ENCODE measurements around the gene CETN1.

Gene CETN1

GRCh38 chr18:580154-580553, at the start of gene CETN1:
Gene CETN1, plus strand, starts transcription at chr18:580380. Its CDS starts 29 bp downstream, at chr18:580409.
- Mint-ChIP-seq H3K36me3 (no peaks in the 10 kb centered on the region), H3K4me3 (no peak within 1 kb of the TSS), H3K9me3 (no peaks in the 10 kb centered on the region), H3K27ac (no peak within 1 kb of the TSS), H3K4me1 (no peaks in the 10 kb centered on the region), H3K27me3 (peaks cover 8% of the 10 kb centered on the region)
- DNase-seq: no peak
- CTCF ChIA-PET: no interaction called here

- CTCF ChIA-PET: no interaction called here
- Mint-ChIP-seq H3K27me3 (no peaks in the 10 kb centered on the region), H3K4me3 (no peak overlapping the region), H3K27ac (no peak overlapping the region), H3K36me3 (no peaks in the 10 kb centered on the region), H3K9me3 (no peaks in the 10 kb centered on the region), H3K4me1 (no peaks in the 10 kb centered on the region)
- DNase-seq: no peak
Measured at GRCh38 chr18:532018-532417, 48.2 kb upstream of the CETN1 start.

DNA sequence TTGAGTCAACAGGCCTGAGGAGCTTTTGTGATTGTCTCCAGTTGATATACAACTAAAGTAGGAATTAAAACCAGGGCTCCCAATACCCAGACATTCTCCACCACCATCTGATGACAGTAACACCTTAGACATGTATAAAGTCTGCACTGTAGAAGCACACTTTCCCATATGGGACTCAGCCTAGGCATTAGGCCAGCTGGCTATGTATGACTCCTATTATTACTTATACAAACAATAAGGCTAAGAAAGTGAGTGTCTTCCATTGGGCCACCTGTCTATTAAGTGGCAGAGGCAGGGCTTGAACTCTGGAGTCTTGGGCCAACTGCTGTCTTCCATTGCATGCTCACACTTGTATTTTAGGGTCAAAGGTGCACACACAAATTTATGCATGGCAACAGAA, 47.5 kb upstream of the CETN1 start:
- H3K9me3 Mint-ChIP-seq: no peaks in the 10 kb centered on the region
- no peak for DNase-seq
- no peaks in the 10 kb centered on the region for H3K27me3 Mint-ChIP-seq
- no peak overlapping the region for H3K4me3 Mint-ChIP-seq
- no peaks in the 10 kb centered on the region for H3K4me1 Mint-ChIP-seq
- H3K36me3 Mint-ChIP-seq: no peaks in the 10 kb centered on the region
- CTCF ChIA-PET: no interaction called here
- H3K27ac Mint-ChIP-seq: no peak overlapping the region

GRCh38 chr18:533995-534601, 46.1 kb upstream of the CETN1 start:
- no peaks in the 10 kb centered on the region for H3K36me3 Mint-ChIP-seq
- no peaks in the 10 kb centered on the region for H3K27me3 Mint-ChIP-seq
- CTCF ChIA-PET: no interaction called here
- DNase-seq: no peak
- no peak overlapping the region for H3K27ac Mint-ChIP-seq
- no peaks in the 10 kb centered on the region for H3K9me3 Mint-ChIP-seq
- no peaks in the 10 kb centered on the region for H3K4me1 Mint-ChIP-seq
- no peak overlapping the region for H3K4me3 Mint-ChIP-seq

DNA sequence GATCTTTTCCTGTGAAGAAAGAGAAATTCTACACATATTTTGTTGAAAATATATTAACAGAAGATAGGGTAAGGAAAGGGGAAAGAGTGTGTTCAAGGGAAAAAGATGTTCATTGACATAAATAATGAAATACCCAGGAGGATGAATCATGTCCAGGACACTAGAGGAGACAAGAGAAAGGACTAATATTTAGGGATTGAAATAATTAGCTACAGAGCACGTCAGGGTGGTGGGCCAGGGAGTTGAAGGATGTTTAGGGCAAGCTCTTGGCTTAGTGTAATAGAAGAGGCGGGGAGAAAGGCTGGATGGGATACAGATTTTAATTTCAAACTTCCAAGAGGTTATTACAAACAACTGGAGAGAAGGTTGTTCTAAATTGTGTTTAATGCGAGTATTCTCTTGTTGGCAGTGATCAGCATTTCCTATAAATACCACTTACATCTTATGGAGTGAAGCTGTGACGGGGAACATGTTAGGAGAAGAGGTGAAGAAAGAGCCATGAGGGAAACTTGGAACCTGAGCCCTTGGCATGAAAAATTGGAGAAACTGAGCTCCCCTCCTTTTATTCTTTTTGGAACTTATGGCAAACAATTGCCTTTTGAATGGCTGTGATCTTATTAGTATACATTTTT, 36.6 kb upstream of the CETN1 start:
- CTCF ChIA-PET: no interaction called here
- H3K27ac Mint-ChIP-seq: no peak overlapping the region

GRCh38 chr18:549967-550366, 30.2 kb upstream of the CETN1 start:
- no peaks in the 10 kb centered on the region for H3K36me3 Mint-ChIP-seq
- CTCF ChIA-PET: no interaction called here
- no peak overlapping the region for H3K4me3 Mint-ChIP-seq
- peaks cover 4% of the 10 kb centered on the region for H3K27me3 Mint-ChIP-seq
- no peaks in the 10 kb centered on the region for H3K4me1 Mint-ChIP-seq
- no peak overlapping the region for H3K27ac Mint-ChIP-seq
- DNase-seq: no peak
- H3K9me3 Mint-ChIP-seq: no peaks in the 10 kb centered on the region

More for the DNA sequence above, 36.6 kb upstream of the CETN1 start:
- H3K4me3 Mint-ChIP-seq: no peak overlapping the region
- H3K4me1 Mint-ChIP-seq: no peaks in the 10 kb centered on the region
- no peaks in the 10 kb centered on the region for H3K36me3 Mint-ChIP-seq
- H3K9me3 Mint-ChIP-seq: no peaks in the 10 kb centered on the region
- H3K27me3 Mint-ChIP-seq: peaks cover 4% of the 10 kb centered on the region
- DNase-seq: no peak

DNA sequence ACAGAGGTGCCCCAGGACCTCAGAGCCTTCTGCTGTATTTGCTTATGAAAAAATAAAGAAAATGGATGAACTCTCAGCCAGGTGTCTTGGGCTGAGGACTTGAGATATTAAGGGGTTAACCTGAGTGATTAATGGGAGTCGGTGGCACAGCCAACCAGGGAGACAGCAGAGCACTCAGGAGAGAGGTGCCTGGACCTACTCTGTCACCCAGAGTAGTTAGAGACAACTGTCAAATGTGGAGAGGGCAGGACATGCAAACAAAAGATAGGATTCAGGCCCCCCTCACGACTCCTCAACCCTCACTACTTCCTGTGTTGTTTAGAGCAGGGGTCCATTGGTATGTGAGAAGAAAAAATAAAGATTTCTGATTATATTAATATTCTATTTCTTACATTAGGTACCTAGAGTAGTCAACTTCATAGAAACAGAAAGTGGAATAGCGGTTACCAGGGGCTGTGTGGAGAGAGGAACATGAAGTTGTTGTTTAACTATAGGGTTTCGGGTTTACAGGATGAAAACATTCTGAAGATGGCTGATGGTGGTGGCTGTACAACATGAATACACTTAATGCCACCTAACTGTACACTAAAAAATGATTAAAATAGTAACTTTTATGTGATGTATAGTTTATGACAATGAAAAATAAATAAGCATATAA, 28.6 kb upstream of the CETN1 start:
- H3K27me3 Mint-ChIP-seq: peaks cover 2% of the 10 kb centered on the region
- H3K4me3 Mint-ChIP-seq: no peak overlapping the region
- H3K4me1 Mint-ChIP-seq: no peaks in the 10 kb centered on the region
- no peaks in the 10 kb centered on the region for H3K9me3 Mint-ChIP-seq
- H3K36me3 Mint-ChIP-seq: no peaks in the 10 kb centered on the region
- DNase-seq: no peak
- CTCF ChIA-PET: no interaction called here
- H3K27ac Mint-ChIP-seq: no peak overlapping the region

DNA sequence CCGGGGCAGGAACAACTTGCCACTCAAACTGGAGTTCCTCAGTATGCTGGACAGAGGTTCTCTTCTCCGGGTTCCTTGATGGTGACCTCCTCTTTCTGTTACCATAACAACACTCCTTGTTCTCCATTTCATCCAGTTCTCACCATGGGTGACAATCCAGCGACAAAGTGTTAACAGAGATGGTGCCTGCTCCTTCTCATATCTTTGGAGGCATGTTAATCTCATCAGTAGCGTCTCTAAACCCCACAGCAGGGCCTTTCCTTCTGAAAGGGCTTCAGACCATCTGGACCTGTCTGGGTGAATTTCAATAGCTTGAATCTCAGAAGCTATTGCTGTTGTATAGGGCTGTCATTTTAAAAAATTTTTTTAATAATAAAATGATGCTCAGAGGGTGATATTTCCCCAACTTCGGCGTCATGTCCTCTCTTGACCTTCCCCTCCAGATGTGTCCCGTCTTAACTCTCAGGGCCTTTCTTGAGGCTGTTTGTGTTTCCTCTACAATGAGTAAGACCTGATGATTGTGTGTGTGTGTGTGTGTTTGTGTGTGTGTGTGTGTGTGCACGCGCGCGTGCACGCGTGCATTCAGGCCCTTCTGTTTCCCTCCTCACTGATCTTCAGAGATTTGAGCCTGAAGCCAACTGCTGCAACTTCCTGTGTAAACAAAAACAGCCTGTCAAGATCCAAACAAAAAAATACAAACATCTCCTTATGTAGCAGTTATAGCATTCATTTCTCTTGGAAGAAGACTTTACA, 24.3 kb upstream of the CETN1 start:
- Mint-ChIP-seq H3K4me3 (no peak overlapping the region), H3K9me3 (no peaks in the 10 kb centered on the region)

DNA sequence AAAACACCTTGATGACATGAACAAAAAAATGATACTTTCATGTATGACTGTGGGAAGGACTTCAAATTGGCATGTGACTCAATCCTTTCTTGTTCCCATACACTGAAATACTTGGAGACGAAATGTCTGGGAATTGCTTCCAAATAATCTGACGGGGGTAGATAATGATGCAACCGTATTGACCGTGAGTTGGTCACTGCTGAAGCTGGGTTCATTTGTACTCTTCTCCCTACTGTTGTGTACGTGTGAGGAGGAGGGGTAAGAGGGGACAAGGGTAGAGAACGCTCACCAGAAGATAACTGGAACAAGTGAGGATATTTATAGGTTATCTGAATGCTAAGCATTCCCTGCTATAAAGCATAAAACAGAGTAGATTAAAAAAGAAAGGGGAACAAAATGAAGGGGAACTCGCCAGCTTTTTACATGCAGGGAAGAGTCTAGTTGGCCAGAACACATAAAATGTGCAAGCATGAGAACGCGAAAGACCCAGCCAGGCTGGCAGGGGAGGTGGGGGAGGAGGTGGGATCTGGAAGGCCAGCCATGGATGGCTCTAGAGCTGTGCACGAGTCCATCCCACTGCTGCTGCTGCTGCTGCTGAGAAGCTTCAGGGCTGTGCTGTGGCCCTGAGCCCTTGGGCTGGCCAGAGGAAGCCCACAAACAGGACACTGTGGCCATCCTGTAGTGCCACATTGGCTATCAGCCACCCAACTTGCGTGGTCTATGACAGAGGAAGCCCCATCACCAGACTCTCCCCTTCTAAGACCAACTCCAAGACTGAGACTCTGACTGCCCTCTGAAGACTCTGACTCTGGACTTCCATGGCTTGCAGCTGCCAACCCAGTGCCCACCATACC, 15.2 kb upstream of the CETN1 start:
- H3K9me3 Mint-ChIP-seq: no peaks in the 10 kb centered on the region
- no peak for DNase-seq
- no peaks in the 10 kb centered on the region for H3K36me3 Mint-ChIP-seq
- no peak overlapping the region for H3K4me3 Mint-ChIP-seq
- CTCF ChIA-PET: no interaction called here
- no peak overlapping the region for H3K27ac Mint-ChIP-seq
- H3K4me1 Mint-ChIP-seq: no peaks in the 10 kb centered on the region
- peaks cover 7% of the 10 kb centered on the region for H3K27me3 Mint-ChIP-seq

More for the DNA sequence above, 24.3 kb upstream of the CETN1 start:
- H3K4me1 Mint-ChIP-seq: no peaks in the 10 kb centered on the region
- H3K36me3 Mint-ChIP-seq: no peaks in the 10 kb centered on the region
- DNase-seq: no peak
- H3K27ac Mint-ChIP-seq: no peak overlapping the region
- CTCF ChIA-PET: no interaction called here
- H3K27me3 Mint-ChIP-seq: no peaks in the 10 kb centered on the region

- Mint-ChIP-seq H3K9me3 (no peaks in the 10 kb centered on the region), H3K27ac (no peak overlapping the region), H3K4me1 (no peaks in the 10 kb centered on the region), H3K4me3 (no peak overlapping the region), H3K36me3 (no peaks in the 10 kb centered on the region), H3K27me3 (peaks cover 7% of the 10 kb centered on the region)
- DNase-seq: no peak
- CTCF ChIA-PET: no interaction called here
Measured at GRCh38 chr18:565562-566061, 14.6 kb upstream of the CETN1 start.

DNA sequence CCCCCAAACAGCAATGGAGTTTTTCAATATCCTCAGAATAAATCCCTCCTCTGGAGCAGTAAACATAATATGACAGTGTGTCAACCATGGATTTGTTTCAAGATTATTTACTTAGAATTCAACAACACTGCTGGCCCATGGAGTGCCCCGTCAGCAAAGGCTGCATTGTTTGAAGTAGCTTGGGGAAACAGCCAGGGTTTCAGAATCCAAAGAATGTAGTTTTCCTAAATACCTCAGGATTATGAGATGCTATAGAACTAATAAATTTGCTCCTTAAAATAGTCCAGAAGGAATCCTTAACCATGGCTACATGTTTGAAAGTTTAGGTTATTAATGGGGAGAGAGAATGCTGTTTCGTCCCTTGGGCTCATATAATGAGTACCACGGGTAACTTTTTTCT, 13.1 kb upstream of the CETN1 start:
- Mint-ChIP-seq H3K27ac (no peak overlapping the region), H3K9me3 (no peaks in the 10 kb centered on the region), H3K36me3 (no peaks in the 10 kb centered on the region), H3K27me3 (peaks cover 7% of the 10 kb centered on the region), H3K4me1 (no peaks in the 10 kb centered on the region), H3K4me3 (no peak overlapping the region)
- no peak for DNase-seq
- CTCF ChIA-PET: no interaction called here

- no peaks in the 10 kb centered on the region for H3K9me3 Mint-ChIP-seq
- H3K4me3 Mint-ChIP-seq: no peak overlapping the region
- no peak for DNase-seq
- no peaks in the 10 kb centered on the region for H3K36me3 Mint-ChIP-seq
- H3K27me3 Mint-ChIP-seq: peaks cover 14% of the 10 kb centered on the region
- no peak overlapping the region for H3K27ac Mint-ChIP-seq
- H3K4me1 Mint-ChIP-seq: no peaks in the 10 kb centered on the region
- CTCF ChIA-PET: no interaction called here
Measured at GRCh38 chr18:568731-569130, 11.4 kb upstream of the CETN1 start.

GRCh38 chr18:570256-570655, 9.9 kb upstream of the CETN1 start:
- H3K27ac Mint-ChIP-seq: no peak overlapping the region
- DNase-seq: no peak
- H3K36me3 Mint-ChIP-seq: no peaks in the 10 kb centered on the region
- H3K4me1 Mint-ChIP-seq: no peaks in the 10 kb centered on the region
- H3K9me3 Mint-ChIP-seq: no peaks in the 10 kb centered on the region
- H3K4me3 Mint-ChIP-seq: no peak overlapping the region
- CTCF ChIA-PET: interaction anchor here (0.8 kb wide), 1 partner anchor 47 kb away, joined by 4 read pairs; no protein-coding TSS in a partner anchor
- peaks cover 14% of the 10 kb centered on the region for H3K27me3 Mint-ChIP-seq

- H3K36me3 Mint-ChIP-seq: no peaks in the 10 kb centered on the region
- CTCF ChIA-PET: no interaction called here
- H3K4me1 Mint-ChIP-seq: no peaks in the 10 kb centered on the region
Measured at GRCh38 chr18:570697-571096, 9.5 kb upstream of the CETN1 start.

More at GRCh38 chr18:570697-571096, 9.5 kb upstream of the CETN1 start:
- no peak for DNase-seq
- Mint-ChIP-seq H3K27ac (no peak overlapping the region), H3K27me3 (peaks cover 10% of the 10 kb centered on the region), H3K9me3 (no peaks in the 10 kb centered on the region), H3K4me3 (no peak overlapping the region)
